Upper lobe of right lung (tissue), 1 donor: Measurements from ENCODE around the gene USP5. TPM values are rescaled to one million over a fixed set of nuclear protein-coding genes. Genes with fewer than 3 reads are reported as not detected.

Source experiments
- ATAC-seq: fragments of 200-7000 bp; cut with Tn5 transposase; one replicate; pipeline ENCODE4 v1.9.1; 2020; ENCODE audit warnings: mild to moderate bottlenecking, moderate library complexity
- DNase-seq: peaks from one replicate; pipeline ENCODE4 v3.0.0-alpha.2; 2020
- H3K27ac ChIP-seq: fragments of 200-600 bp; one replicate; pipeline ENCODE4 v1.8.0; 2022
- H3K27me3 ChIP-seq: fragments of 200-600 bp; one replicate; pipeline ENCODE4 v1.8.0; 2022; ENCODE audit warnings: mild to moderate bottlenecking
- H3K36me3 ChIP-seq: fragments of 200-600 bp; one replicate; pipeline ENCODE4 v1.8.0; 2022
- H3K4me1 ChIP-seq: fragments of 200-600 bp; one replicate; pipeline ENCODE4 v1.8.0; 2022
- H3K4me3 ChIP-seq: fragments of 200-600 bp; one replicate; pipeline ENCODE4 v1.8.0; 2022; ENCODE audit warnings: mild to moderate bottlenecking
- H3K9me3 ChIP-seq: fragments of 200-600 bp; one replicate; pipeline ENCODE4 v1.8.0; 2022
- CTCF ChIP-seq: fragments of 200-600 bp; IDR thresholded peaks from one replicate; pipeline ENCODE4 v1.8.0; 2022; ENCODE audit warnings: antibody characterized with exemption
- intact Hi-C: fragments of 100-400 bp; cut with DNase I; formaldehyde crosslinking; loops from one replicate; pipeline ENCODE4 v1.11.0; 2022
- total RNA-seq: library from RNA; stranded (reverse); fragmentation: NEBNext Ultra II Directional; extraction: Animal tissue kit (Norgen Biotek cat#: 25700); gene quantifications from one replicate; pipeline ENCODE4 v1.2.1, GENCODE V29; 2021
- donor health status: DM: no; HTN: yes; CAD: no; lungs with severe emphysema.

The USP5 gene
- total RNA-seq, 1 donor from 2014 or later: 63.9 TPM

GRCh38 chr12:6819106-6820030, 32.6 kb upstream of the USP5 start:
- no peaks in the 10 kb centered on the region for H3K27me3 ChIP-seq
- H3K9me3 ChIP-seq: no peaks in the 10 kb centered on the region
- intact Hi-C loops: loop anchor here (10.0 kb wide), 1 partner anchor 85 kb away; no protein-coding TSS in a partner anchor
- DNase-seq (no peak), ATAC-seq (no peak)
- H3K4me3 ChIP-seq: no peak overlapping the region
- TF ChIP-seq CTCF: no peak
- no peak overlapping the region for H3K27ac ChIP-seq
- H3K4me1 ChIP-seq: peaks cover 6% of the 10 kb centered on the region
- H3K36me3 ChIP-seq: no peaks in the 10 kb centered on the region

GRCh38 chr12:6820166-6820565, 31.8 kb upstream of the USP5 start:
- intact Hi-C loops: loop anchor here (10.0 kb wide), 1 partner anchor 85 kb away; no protein-coding TSS in a partner anchor
- TF ChIP-seq CTCF: no peak
- H3K27me3 ChIP-seq: no peaks in the 10 kb centered on the region
- no peak overlapping the region for H3K27ac ChIP-seq
- no peak overlapping the region for H3K4me3 ChIP-seq
- no peaks in the 10 kb centered on the region for H3K9me3 ChIP-seq
- DNase-seq (no peak), ATAC-seq (no peak)
- H3K4me1 ChIP-seq: peaks cover 6% of the 10 kb centered on the region
- H3K36me3 ChIP-seq: no peaks in the 10 kb centered on the region

- Histone ChIP-seq H3K36me3 (no peaks in the 10 kb centered on the region), H3K4me1 (peaks cover 6% of the 10 kb centered on the region), H3K27ac (peak within 1 kb of the TSS; percentile 55), H3K27me3 (no peaks in the 10 kb centered on the region), H3K4me3 (peak within 1 kb of the TSS; percentile 51), H3K9me3 (no peaks in the 10 kb centered on the region)
- ATAC-seq (peak; percentile 56), DNase-seq (peak; percentile 75)
- TF ChIP-seq CTCF: no peak
- intact Hi-C loops: loop anchor here (10.0 kb wide), 1 partner anchor 87 kb away; no protein-coding TSS in a partner anchor
Observed at GRCh38 chr12:6821591-6822425, 30.1 kb upstream of the USP5 start, which contains the start of gene GPR162. Gene GPR162, plus strand, starts transcription at chr12:6821821. Its CDS starts 2,078 bp downstream, at chr12:6823899.

- no peak for ATAC-seq
- Histone ChIP-seq H3K9me3 (no peaks in the 10 kb centered on the region), H3K4me1 (peaks cover 11% of the 10 kb centered on the region), H3K27me3 (no peaks in the 10 kb centered on the region), H3K36me3 (no peaks in the 10 kb centered on the region), H3K27ac (no peak overlapping the region), H3K4me3 (peak overlapping the region; percentile 51)
- intact Hi-C loops: loop anchor here (10.0 kb wide), 1 partner anchor 88 kb away; no protein-coding TSS in a partner anchor
- no peak for DNase-seq
- no peak for TF ChIP-seq CTCF
Observed at GRCh38 chr12:6822426-6823135, 29.4 kb upstream of the USP5 start.
